Measurements from ENCODE around the gene FOXP1. TPM values are rescaled to one million over a fixed set of nuclear protein-coding genes. Genes with fewer than 3 reads are reported as not detected.

The FOXP1 gene
- total and polyA plus RNA-seq, 2 experiments from 2014 or later = 76.8 to 99.8 TPM

DNA sequence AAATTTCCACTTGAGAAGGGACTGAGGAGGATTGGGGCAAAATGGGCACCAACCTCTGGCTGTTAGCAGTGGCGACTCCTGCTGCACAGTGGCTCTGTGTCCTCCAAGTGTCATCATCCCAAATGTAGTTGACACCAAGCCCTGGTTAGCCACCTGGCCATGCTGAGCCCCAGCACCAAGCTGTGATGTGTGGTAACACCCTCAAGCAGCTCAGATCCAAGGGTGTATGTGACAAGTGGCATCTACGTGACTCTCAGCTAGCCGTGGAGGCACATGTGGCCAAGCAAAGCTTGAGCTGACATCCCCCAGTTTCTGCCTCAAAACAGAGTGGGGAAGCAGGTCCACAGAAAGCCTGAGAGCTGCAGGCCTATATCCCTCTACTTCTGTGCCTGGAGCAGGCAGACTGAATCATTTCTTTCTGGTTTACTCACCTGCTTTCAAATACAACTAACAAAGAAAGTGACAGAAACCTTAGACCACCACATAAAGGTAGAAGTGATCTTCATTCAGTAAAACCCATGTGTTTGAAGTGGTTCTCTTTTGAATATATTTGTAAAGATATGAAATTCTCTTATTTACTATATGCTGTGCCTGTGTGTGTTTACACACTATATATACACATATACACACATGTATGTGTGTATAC is 40.0 kb downstream of the FOXP1 start:
- no peak for DNase-seq (ENCODE audit: low spot score)

DNA sequence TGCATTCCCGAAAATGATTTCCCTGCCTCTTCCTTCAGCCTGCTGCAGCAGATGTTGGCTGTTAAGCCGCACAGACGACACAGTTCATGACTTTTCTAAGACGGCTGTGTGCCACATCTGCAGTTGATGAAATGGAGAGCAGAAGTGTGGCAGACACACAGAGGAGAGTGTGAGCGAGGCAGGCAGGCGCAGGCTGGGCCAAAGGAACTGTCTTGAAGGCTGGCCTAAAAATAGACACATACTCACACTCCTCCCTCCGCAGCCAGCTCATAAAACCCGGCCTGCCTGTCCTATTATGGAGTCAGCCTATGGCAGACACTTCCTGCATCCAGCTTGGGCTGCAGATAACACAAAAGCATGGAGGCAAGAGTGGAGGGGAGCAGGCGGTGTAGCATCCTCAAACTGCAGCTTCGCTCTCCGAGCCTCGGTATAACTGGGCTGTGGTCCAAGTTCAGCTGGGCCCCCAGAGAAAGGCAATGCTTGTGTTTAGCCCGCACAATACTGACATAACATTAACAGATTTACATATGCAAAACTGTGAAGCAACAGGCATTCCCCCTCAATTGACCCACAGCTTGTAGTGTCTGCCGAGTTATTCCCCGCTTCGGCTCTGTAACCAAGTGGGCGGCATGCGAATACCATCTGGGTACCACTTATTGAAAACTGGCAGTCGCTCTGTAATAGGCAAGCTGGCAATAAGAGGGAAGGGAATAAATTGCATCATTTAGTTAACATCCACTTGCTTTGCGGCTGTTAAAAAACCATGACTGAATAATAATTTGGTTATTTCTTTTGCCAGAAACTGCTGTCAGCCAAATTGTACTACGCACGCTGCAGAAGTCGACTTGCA is 40.8 kb downstream of the FOXP1 start:
- TF ChIP-seq EZH2phosphoT487 (IDR thresholded peaks at IDR 0.05; ENCODE audit: low read depth, severe bottlenecking, unreplicated experiment) (no peak), EZH2 (IDR thresholded peaks at IDR 0.05; ENCODE audit: borderline replicate concordance) (no peak), CTCF (IDR thresholded peaks at IDR 0.05; ENCODE audit: poor library complexity) (no peak)
- Histone ChIP-seq H3K36me3 (replicated peaks; ENCODE audit: insufficient read depth, low read depth) (no peaks in the 10 kb centered on the region), H4K20me1 (ENCODE audit: insufficient read depth, poor library complexity, severe bottlenecking) (no peaks in the 10 kb centered on the region), H3K4me3 (no peak overlapping the region), H2AFZ (no peak overlapping the region), H3K9me2 (replicated peaks; ENCODE audit: insufficient read depth) (no peaks in the 10 kb centered on the region), H3K27ac (peak overlapping the region; percentile 70), H3K4me1 (ENCODE audit: insufficient read depth) (peaks cover 26% of the 10 kb centered on the region), H3K4me2 (peak overlapping the region; percentile 64), H3K9me3 (ENCODE audit: low read depth) (no peaks in the 10 kb centered on the region), H3K79me2 (peaks cover 33% of the 10 kb centered on the region), H3K27me3 (no peaks in the 10 kb centered on the region)
- WGBS (ENCODE audit: low lambda C conversion rate, missing lambda C conversion rate) = 63% methylated on average over 23 of the region's 23 CpGs
- peak; percentile 88 for DNase-seq (ENCODE audit: low spot score)

More for the DNA sequence above, 40.0 kb downstream of the FOXP1 start:
- Histone ChIP-seq H2AFZ (no peak overlapping the region), H3K9me2 (replicated peaks; ENCODE audit: insufficient read depth) (no peaks in the 10 kb centered on the region), H3K4me1 (ENCODE audit: insufficient read depth) (peaks cover 29% of the 10 kb centered on the region), H4K20me1 (ENCODE audit: insufficient read depth, poor library complexity, severe bottlenecking) (no peaks in the 10 kb centered on the region), H3K4me2 (no peak overlapping the region), H3K27me3 (no peaks in the 10 kb centered on the region), H3K9me3 (ENCODE audit: low read depth) (no peaks in the 10 kb centered on the region), H3K27ac (peak overlapping the region; percentile 70), H3K4me3 (no peak overlapping the region), H3K36me3 (replicated peaks; ENCODE audit: insufficient read depth, low read depth) (no peaks in the 10 kb centered on the region), H3K79me2 (peaks cover 28% of the 10 kb centered on the region)
- 49% methylated on average over 3 of the region's 3 CpGs for WGBS (ENCODE audit: low lambda C conversion rate, missing lambda C conversion rate)
- TF ChIP-seq EZH2phosphoT487 (IDR thresholded peaks at IDR 0.05; ENCODE audit: low read depth, severe bottlenecking, unreplicated experiment) = no peak
- TF ChIP-seq EZH2 (IDR thresholded peaks at IDR 0.05; ENCODE audit: borderline replicate concordance) = no peak
- no peak for TF ChIP-seq CTCF (IDR thresholded peaks at IDR 0.05; ENCODE audit: poor library complexity)

DNA sequence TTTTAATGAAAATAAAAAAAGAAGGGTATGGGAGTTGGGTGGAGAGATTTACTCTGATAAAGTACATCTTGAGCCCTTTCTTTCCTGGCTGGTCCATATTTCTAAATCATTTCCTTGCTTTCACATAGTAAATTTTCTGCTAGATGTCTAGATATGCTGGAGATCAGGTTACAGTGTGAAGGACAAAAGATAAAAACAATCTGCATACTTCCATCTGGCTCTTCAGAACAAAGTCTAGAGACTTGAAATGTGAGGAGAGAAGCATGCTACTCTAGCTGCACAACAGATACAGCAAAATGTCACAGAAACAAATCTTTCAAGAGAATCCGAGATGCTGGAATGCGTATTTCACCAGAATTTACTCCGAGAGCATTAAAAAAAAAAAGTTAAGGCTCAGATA is 42.2 kb downstream of the FOXP1 start:
- Histone ChIP-seq H3K4me2 (peak overlapping the region; percentile 64), H4K20me1 (ENCODE audit: insufficient read depth, poor library complexity, severe bottlenecking) (no peaks in the 10 kb centered on the region), H3K27me3 (no peaks in the 10 kb centered on the region), H3K27ac (peak overlapping the region; percentile 65), H2AFZ (no peak overlapping the region), H3K4me3 (no peak overlapping the region), H3K9me3 (ENCODE audit: low read depth) (no peaks in the 10 kb centered on the region), H3K36me3 (replicated peaks; ENCODE audit: insufficient read depth, low read depth) (no peaks in the 10 kb centered on the region), H3K79me2 (peaks cover 34% of the 10 kb centered on the region), H3K9me2 (replicated peaks; ENCODE audit: insufficient read depth) (no peaks in the 10 kb centered on the region), H3K4me1 (ENCODE audit: insufficient read depth) (peaks cover 25% of the 10 kb centered on the region)
- no peak for TF ChIP-seq EZH2phosphoT487 (IDR thresholded peaks at IDR 0.05; ENCODE audit: low read depth, severe bottlenecking, unreplicated experiment)
- 56% methylated on average over 3 of the region's 3 CpGs for WGBS (ENCODE audit: low lambda C conversion rate, missing lambda C conversion rate)
- no peak for DNase-seq (ENCODE audit: low spot score)

- Histone ChIP-seq H3K79me2 (peaks cover 42% of the 10 kb centered on the region), H2AFZ (no peak overlapping the region), H3K27me3 (no peaks in the 10 kb centered on the region), H3K9me3 (ENCODE audit: low read depth) (no peaks in the 10 kb centered on the region), H3K36me3 (replicated peaks; ENCODE audit: insufficient read depth, low read depth) (no peaks in the 10 kb centered on the region), H3K9me2 (replicated peaks; ENCODE audit: insufficient read depth) (no peaks in the 10 kb centered on the region), H3K27ac (no peak overlapping the region), H3K4me1 (ENCODE audit: insufficient read depth) (peaks cover 22% of the 10 kb centered on the region), H3K4me2 (no peak overlapping the region), H3K4me3 (no peak overlapping the region), H4K20me1 (ENCODE audit: insufficient read depth, poor library complexity, severe bottlenecking) (no peaks in the 10 kb centered on the region)
- TF ChIP-seq EZH2phosphoT487 (IDR thresholded peaks at IDR 0.05; ENCODE audit: low read depth, severe bottlenecking, unreplicated experiment) = no peak
- TF ChIP-seq EZH2 (IDR thresholded peaks at IDR 0.05; ENCODE audit: borderline replicate concordance) = no peak
- no peak for TF ChIP-seq CTCF (IDR thresholded peaks at IDR 0.05; ENCODE audit: poor library complexity)
- peak; percentile 62 for DNase-seq (ENCODE audit: low spot score)
- WGBS (ENCODE audit: low lambda C conversion rate, missing lambda C conversion rate) = 73% methylated on average over 7 of the region's 7 CpGs
Measured at GRCh38 chr3:71537211-71537611, 46.3 kb downstream of the FOXP1 start.
